Small intestine (tissue), 7 donors: Measurements from ENCODE around the gene PALD1. TPM values are rescaled to one million over a fixed set of nuclear protein-coding genes. Genes with fewer than 3 reads are reported as not detected.

Experiments
- DNase-seq, 2 donors: peaks; one replicate each; pipeline versions ENCODE4 v3.0.0 to v3.0.0-alpha.2; 2013
- FAIRE-seq: peaks from 2 replicates; lab custom pipeline; 2012; peaks lifted over from hg19 to GRCh38; lab: Jason Lieb, UNC
- H3K27ac ChIP-seq, 3 donors: one replicate each; pipeline ENCODE4 v1.5.1; 2013; ENCODE audit warnings: low read length in 2 of 3, mild to moderate bottlenecking in 2 of 3, control low read depth in 1 of 3, inconsistent platforms in 1 of 3, low read depth in 1 of 3, moderate library complexity in 1 of 3
- H3K27me3 ChIP-seq, 3 donors: one replicate each; pipeline ENCODE4 v1.6.1; 2013; ENCODE audit warnings: low read length in 3 of 3, inconsistent platforms in 1 of 3; ENCODE audit not compliant: control insufficient read depth in 3 of 3, insufficient read depth in 3 of 3
- H3K36me3 ChIP-seq, 3 donors: one replicate each; pipeline ENCODE4 v1.6.1; 2013; ENCODE audit warnings: low read length in 3 of 3, inconsistent platforms in 1 of 3, low read depth in 1 of 3, mild to moderate bottlenecking in 1 of 3, moderate library complexity in 1 of 3; ENCODE audit not compliant: control insufficient read depth in 3 of 3, insufficient read depth in 2 of 3
- H3K4me1 ChIP-seq, 3 donors: one replicate each; pipeline ENCODE4 v1.6.1; 2013; ENCODE audit warnings: low read length in 2 of 3, inconsistent platforms in 1 of 3, low read depth in 1 of 3, mild to moderate bottlenecking in 1 of 3, moderate library complexity in 1 of 3; ENCODE audit not compliant: control insufficient read depth in 3 of 3, insufficient read depth in 2 of 3
- H3K4me3 ChIP-seq, 3 donors: one replicate each; pipeline ENCODE4 v1.5.1; 2013; ENCODE audit warnings: low read length in 3 of 3, control low read depth in 1 of 3, inconsistent platforms in 1 of 3, low read depth in 1 of 3, mild to moderate bottlenecking in 1 of 3, moderate library complexity in 1 of 3
- H3K9me3 ChIP-seq, 2 donors: one replicate each; pipeline ENCODE4 v1.6.1; 2013; ENCODE audit warnings: low read depth in 1 of 2, low read length in 1 of 2; ENCODE audit not compliant: control insufficient read depth in 2 of 2, insufficient read depth in 1 of 2
- WGBS, 3 donors: extraction: QIAGEN DNeasy Blood & Tissue Kit; methylation state at CpG; one replicate each; pipeline ENCODE4 v1.1.7; 2013; 5-methylcytosine and 5-hydroxymethylcytosine counted together
- polyA plus RNA-seq, 4 donors: library from polyadenylated mRNA; stranded (reverse) in 3 of 4; unstranded in 1 of 4; fragments of 200-250 nt in 3 of 4; fragments of 120-200 nt in 1 of 4; gene quantifications; one replicate each; pipeline versions ENCODE4 v1.2.1 to v1.2.3, GENCODE V29; 2013
- donor health status: healthy with polysubstance abuse.
- donor health status: control.
- donor health status: control.
- donor health status: Bipolar disorder and iron deficiency.
- donor health status: healthy.

Gene PALD1
- polyA plus RNA-seq, 4 donors, result 0.22 to 4.2 (median 3.2) TPM

GRCh38 chr10:70565556-70566514 lies 87.3 kb downstream of the PALD1 start:
- Histone ChIP-seq H3K4me1 (peaks cover 0 to 5% (median 0%) of the 10 kb centered on the region in 3 donors), H3K27ac (no peak overlapping the region), H3K9me3 (no peaks in the 10 kb centered on the region), H3K4me3 (no peak overlapping the region), H3K27me3 (no peaks in the 10 kb centered on the region), H3K36me3 (peaks cover 0 to 20% (median 0%) of the 10 kb centered on the region in 3 donors)
- WGBS, 3 donors, result 79 to 88% (median 88%) methylated on average over 18 of the region's 18 CpGs
- DNase-seq, result no peak
- FAIRE-seq, result no peak

GRCh38 chr10:70566515-70567290 lies 88.1 kb downstream of the PALD1 start:
- Histone ChIP-seq H3K36me3 (peaks cover 0 to 20% (median 0%) of the 10 kb centered on the region in 3 donors), H3K4me1 (peaks cover 0 to 2% (median 0%) of the 10 kb centered on the region in 3 donors), H3K4me3 (no peak overlapping the region), H3K9me3 (no peaks in the 10 kb centered on the region), H3K27me3 (no peaks in the 10 kb centered on the region), H3K27ac (no peak overlapping the region)
- 81 to 86% (median 82%) methylated on average over 18 of the region's 18 CpGs for WGBS, 3 donors
- no peak for FAIRE-seq
- DNase-seq, result no peak

GRCh38 chr10:70567603-70568002 lies 89.0 kb downstream of the PALD1 start:
- 78 to 84% (median 80%) methylated on average over 4 of the region's 4 CpGs for WGBS, 3 donors
- no peak for FAIRE-seq

GRCh38 chr10:70568113-70568512 lies 89.5 kb downstream of the PALD1 start:
- Histone ChIP-seq H3K4me1 (no peaks in the 10 kb centered on the region), H3K27ac (no peak overlapping the region), H3K36me3 (peaks cover 0 to 20% (median 0%) of the 10 kb centered on the region in 3 donors), H3K9me3 (no peaks in the 10 kb centered on the region), H3K27me3 (no peaks in the 10 kb centered on the region), H3K4me3 (no peak overlapping the region)
- DNase-seq, result no peak
- WGBS, 3 donors, result 89 to 94% (median 90%) methylated on average over 3 of the region's 3 CpGs
- FAIRE-seq, result no peak

More at GRCh38 chr10:70567603-70568002, 89.0 kb downstream of the PALD1 start:
- Histone ChIP-seq H3K27me3 (no peaks in the 10 kb centered on the region), H3K36me3 (peaks cover 0 to 20% (median 0%) of the 10 kb centered on the region in 3 donors), H3K27ac (no peak overlapping the region), H3K4me3 (no peak overlapping the region), H3K4me1 (peaks cover 0 to under 1% (median 0%) of the 10 kb centered on the region in 3 donors), H3K9me3 (no peaks in the 10 kb centered on the region)
- no peak for DNase-seq

- no peak overlapping the region for H3K4me3 ChIP-seq
- H3K36me3 ChIP-seq, result peaks cover 0 to 20% (median 0%) of the 10 kb centered on the region in 3 donors
- no peaks in the 10 kb centered on the region for H3K9me3 ChIP-seq
- no peaks in the 10 kb centered on the region for H3K27me3 ChIP-seq
- no peak overlapping the region for H3K27ac ChIP-seq
- FAIRE-seq (no peak), DNase-seq (no peak)
- H3K4me1 ChIP-seq, result no peaks in the 10 kb centered on the region
- 85 to 90% (median 87%) methylated on average over 7 of the region's 7 CpGs for WGBS, 3 donors
Observed at GRCh38 chr10:70568781-70569495, 90.4 kb downstream of the PALD1 start.

GRCh38 chr10:70571236-70571635 lies 92.7 kb downstream of the PALD1 start:
- no peak overlapping the region for H3K4me3 ChIP-seq
- FAIRE-seq (no peak), DNase-seq (no peak)
- 83 to 86% (median 83%) methylated on average over 4 of the region's 4 CpGs for WGBS, 3 donors
- no peak overlapping the region for H3K27ac ChIP-seq
- H3K4me1 ChIP-seq, result no peaks in the 10 kb centered on the region
- H3K36me3 ChIP-seq, result peaks cover 0 to 2% (median 0%) of the 10 kb centered on the region in 3 donors
- no peaks in the 10 kb centered on the region for H3K9me3 ChIP-seq
- no peaks in the 10 kb centered on the region for H3K27me3 ChIP-seq

- Histone ChIP-seq H3K36me3 (peaks cover 0 to 2% (median 0%) of the 10 kb centered on the region in 3 donors), H3K4me1 (peaks cover 0 to 4% (median 0%) of the 10 kb centered on the region in 3 donors), H3K4me3 (no peak overlapping the region), H3K9me3 (no peaks in the 10 kb centered on the region), H3K27ac (no peak overlapping the region), H3K27me3 (no peaks in the 10 kb centered on the region)
- DNase-seq, result no peak
- no peak for FAIRE-seq
- WGBS, 3 donors, result 75 to 81% (median 77%) methylated on average over 16 of the region's 16 CpGs
Observed at GRCh38 chr10:70571636-70572439, 93.3 kb downstream of the PALD1 start.
